K562 (cell line): ENCODE data around the gene GNG3. TPM values are rescaled to one million over a fixed set of nuclear protein-coding genes. Genes with fewer than 3 reads are reported as not detected.

Experiments
- BRD9 ChIP-seq: fragments of 450-650 bp; IDR thresholded peaks from 2 replicates; pipeline ENCODE4 v1.6.1; 2018; ENCODE audit warnings: low read depth; ENCODE audit not compliant: partially characterized antibody
- KLF13 ChIP-seq: fragments of 450-650 bp; IDR thresholded peaks from 2 replicates; pipeline ENCODE4 v1.6.1; 2016; ENCODE audit warnings: missing genetic modification characterization, low read depth, mild to moderate bottlenecking, missing compliant biosample characterization, moderate library complexity, borderline replicate concordance
- LCOR ChIP-seq: sonication (generic); formaldehyde crosslinking; IDR thresholded peaks from 2 replicates; pipeline ENCODE4 v1.8.0; 2022; ENCODE audit warnings: mild to moderate bottlenecking, missing genetic modification reagents
- MECOM ChIP-seq: fragments of 250-450 bp; sonication (Bioruptor Pico); IDR thresholded peaks from 2 replicates; pipeline ENCODE4 v1.8.0; 2022; ENCODE audit warnings: inconsistent platforms
- PHTF2 ChIP-seq: fragments of 250-450 bp; sonication (Bioruptor Pico); IDR thresholded peaks from 2 replicates; pipeline ENCODE4 v1.5.0; 2021; ENCODE audit warnings: mild to moderate bottlenecking
- PTTG1 ChIP-seq: fragments of 450-650 bp; IDR thresholded peaks from 2 replicates; pipeline ENCODE4 v1.6.1; 2016; ENCODE audit warnings: low read depth, mild to moderate bottlenecking, missing genetic modification characterization, missing compliant biosample characterization
- SNRNP70 ChIP-seq: fragments of 200-400 bp; formaldehyde crosslinking; optimal IDR thresholded peaks from 2 replicates; pipeline ENCODE3; 2017; ENCODE audit warnings: low read depth, low read length
- TAF15 ChIP-seq: fragments of 200-400 bp; formaldehyde crosslinking; IDR thresholded peaks from 2 replicates; pipeline ENCODE4 v1.6.1; 2017; ENCODE audit warnings: mild to moderate bottlenecking, low read depth, low read length, moderate library complexity
- VEZF1 ChIP-seq: fragments of 200-800 bp; sonication (Bioruptor generic); IDR thresholded peaks from 2 replicates; pipeline ENCODE4 v1.6.1; 2017; ENCODE audit warnings: missing genetic modification characterization, missing compliant biosample characterization
- ZBTB11 ChIP-seq, 3 experiments: fragments of 200-800 bp in 1 of 3; fragments of 250-450 bp in 1 of 3; fragments of 450-650 bp in 1 of 3; sonication (Bioruptor Pico) in 1 of 3; sonication (Bioruptor generic) in 1 of 3; formaldehyde crosslinking in 1 of 3; IDR thresholded peaks; 2 replicates each; pipeline versions ENCODE4 v1.6.1 to v1.8.0; 2016 to 2022; ENCODE audit warnings: mild to moderate bottlenecking in 2 of 3, missing genetic modification characterization in 2 of 3, missing compliant biosample characterization in 1 of 3, moderate library complexity in 1 of 3
- ZC3H11A ChIP-seq: IDR thresholded peaks from 2 replicates; pipeline ENCODE4 v1.6.1; 2012; ENCODE audit warnings: low read depth, low read length, improper control_type of control experiment
- ZNF184 ChIP-seq: sonication (generic); formaldehyde crosslinking; IDR thresholded peaks from 2 replicates; pipeline ENCODE4 v1.5.0; 2020; ENCODE audit warnings: missing genetic modification reagents
- ZNF212 ChIP-seq: fragments of 450-650 bp; formaldehyde crosslinking; IDR thresholded peaks from 2 replicates; pipeline ENCODE4 v1.4.0; 2020; ENCODE audit warnings: mild to moderate bottlenecking
- ZNF263 ChIP-seq: sonication (generic); formaldehyde crosslinking; IDR thresholded peaks from 2 replicates; pipeline ENCODE4 v1.8.0; 2022; ENCODE audit warnings: mild to moderate bottlenecking, missing genetic modification reagents, borderline replicate concordance
- polyA plus RNA-seq, 8 experiments: library from polyadenylated mRNA; depleted of rRNA in 4 of 8; stranded (reverse) in 5 of 8; unstranded in 3 of 8; fragments of >200 nt; fragmentation: Nextera tagmentation in 2 of 8; fragmentation: Illumina TruSeq in 1 of 8; extraction: Ambion mirVana in 2 of 8; extraction: Trizol in 1 of 8; gene quantifications; 2 replicates each; pipeline versions ENCODE4 v1.2.1 to v1.2.3, GENCODE V29; 2011 to 2014; ENCODE audit warnings: inconsistent platforms in 1 of 8, missing spikeins in 1 of 8
- total RNA-seq, 7 experiments: library from RNA; depleted of rRNA in 6 of 7; stranded (reverse); fragments of >200 nt in 6 of 7; fragmentation: Illumina TruSeq in 2 of 7; extraction: Trizol in 2 of 7; gene quantifications; 2 replicates each; pipeline versions ENCODE4 v1.2.1 to v1.2.3, GENCODE V29; 2011 to 2021; ENCODE audit warnings: low replicate concordance in 1 of 7
- TF ChIP-seq, protein P1 (sequence below): sonication (generic); formaldehyde crosslinking; IDR thresholded peaks from 2 replicates; pipeline ENCODE4 v1.8.0; 2022; ENCODE audit warnings: missing genetic modification reagents, mild to moderate bottlenecking, borderline replicate concordance
- TF ChIP-seq, protein P2 (sequence below): fragments of 250-450 bp; sonication (Bioruptor Pico); IDR thresholded peaks from 2 replicates; pipeline ENCODE4 v1.5.0; 2021

Gene GNG3
- total and polyA plus RNA-seq, 9 of the 15 experiments (the other 6 are each of a cell fraction or from before 2014, with no cell fraction given): 0.07 TPM; not detected in 8

GRCh38 chr11:62678770-62679696 is 28.4 kb upstream of the GNG3 start, which contains the start of gene UBXN1 (continued):
- TF ChIP-seq ZBTB11 (CRISPR knock-in tag; IDR thresholded peaks at IDR 0.05) (peak; percentile 47 to 95 (median 63); a peak in 4 of 6 replicates), ZNF212 (CRISPR knock-in tag) (no peak), ZC3H11A (no peak), VEZF1 (CRISPR knock-in tag) (no peak), SNRNP70 (no peak), BRD9 (no peak), LCOR (CRISPR knock-in tag) (no peak), ZNF184 (CRISPR knock-in tag) (peak; percentile 73; the same call in 1 of the 2 replicates), PTTG1 (tag) (no peak), MECOM (no peak), TAF15 (no peak), PHTF2 (CRISPR knock-in tag) (no peak), ZNF263 (CRISPR knock-in tag) (peak; percentile 25; the same call in 1 of the 2 replicates), KLF13 (no peak)
- TF ChIP-seq, protein P1, sequence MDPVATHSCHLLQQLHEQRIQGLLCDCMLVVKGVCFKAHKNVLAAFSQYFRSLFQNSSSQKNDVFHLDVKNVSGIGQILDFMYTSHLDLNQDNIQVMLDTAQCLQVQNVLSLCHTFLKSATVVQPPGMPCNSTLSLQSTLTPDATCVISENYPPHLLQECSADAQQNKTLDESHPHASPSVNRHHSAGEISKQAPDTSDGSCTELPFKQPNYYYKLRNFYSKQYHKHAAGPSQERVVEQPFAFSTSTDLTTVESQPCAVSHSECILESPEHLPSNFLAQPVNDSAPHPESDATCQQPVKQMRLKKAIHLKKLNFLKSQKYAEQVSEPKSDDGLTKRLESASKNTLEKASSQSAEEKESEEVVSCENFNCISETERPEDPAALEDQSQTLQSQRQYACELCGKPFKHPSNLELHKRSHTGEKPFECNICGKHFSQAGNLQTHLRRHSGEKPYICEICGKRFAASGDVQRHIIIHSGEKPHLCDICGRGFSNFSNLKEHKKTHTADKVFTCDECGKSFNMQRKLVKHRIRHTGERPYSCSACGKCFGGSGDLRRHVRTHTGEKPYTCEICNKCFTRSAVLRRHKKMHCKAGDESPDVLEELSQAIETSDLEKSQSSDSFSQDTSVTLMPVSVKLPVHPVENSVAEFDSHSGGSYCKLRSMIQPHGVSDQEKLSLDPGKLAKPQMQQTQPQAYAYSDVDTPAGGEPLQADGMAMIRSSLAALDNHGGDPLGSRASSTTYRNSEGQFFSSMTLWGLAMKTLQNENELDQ (CRISPR knock-in tag): no peak
- TF ChIP-seq, protein P2, sequence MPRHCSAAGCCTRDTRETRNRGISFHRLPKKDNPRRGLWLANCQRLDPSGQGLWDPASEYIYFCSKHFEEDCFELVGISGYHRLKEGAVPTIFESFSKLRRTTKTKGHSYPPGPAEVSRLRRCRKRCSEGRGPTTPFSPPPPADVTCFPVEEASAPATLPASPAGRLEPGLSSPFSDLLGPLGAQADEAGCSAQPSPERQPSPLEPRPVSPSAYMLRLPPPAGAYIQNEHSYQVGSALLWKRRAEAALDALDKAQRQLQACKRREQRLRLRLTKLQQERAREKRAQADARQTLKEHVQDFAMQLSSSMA (CRISPR knock-in tag): peak; percentile 75; the same call in 1 of the 2 replicates
